NCI-H82 (cell line): ENCODE data around the gene CCDC82.
A peak's percentile ranks its signal among the peaks of the same experiment; 100 is the strongest.

Experiments
- DNase-seq: peaks from one replicate; lab custom pipeline; 2025; lab: John Stamatoyannopoulos, UW

Gene CCDC82

DNA sequence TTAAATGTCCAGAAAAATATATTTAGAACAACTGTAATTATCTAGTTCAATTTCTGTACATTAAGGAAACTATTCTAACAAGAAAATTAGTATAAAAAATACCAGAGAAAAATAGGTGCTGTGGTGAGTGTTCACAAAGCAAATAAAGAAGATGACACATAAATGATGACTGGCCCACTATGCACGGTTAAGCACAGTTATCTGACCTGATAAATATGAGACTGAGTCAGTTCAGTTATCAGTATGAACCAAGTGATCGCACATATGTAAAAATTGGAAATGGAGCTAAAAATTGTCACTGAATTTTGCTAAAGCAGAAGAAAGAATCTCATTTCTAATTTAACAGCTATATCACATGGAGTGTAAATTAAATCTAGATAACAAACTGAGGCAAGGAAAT, 27.9 kb downstream of the CCDC82 start:
- no peak for DNase-seq

DNA sequence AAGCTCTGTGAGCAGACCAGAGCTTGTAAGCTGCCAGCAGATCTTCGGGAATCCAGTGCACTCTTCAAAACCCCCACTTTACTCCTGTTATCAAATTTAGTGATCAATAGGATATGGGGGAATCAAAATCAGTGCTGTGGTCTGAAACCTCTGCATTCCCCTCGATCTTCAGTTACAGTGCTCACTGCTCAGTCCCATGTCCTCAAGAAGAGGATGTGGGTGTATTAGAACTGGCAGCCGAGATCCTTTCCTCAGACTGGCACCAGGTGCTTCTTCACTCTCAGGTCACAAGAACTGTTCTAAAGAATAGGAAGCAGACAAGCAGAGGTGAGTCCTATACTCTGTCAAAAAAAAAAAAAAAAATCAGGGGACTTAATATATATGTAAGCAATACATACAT, 31.4 kb downstream of the CCDC82 start:
- no peak for DNase-seq

DNA sequence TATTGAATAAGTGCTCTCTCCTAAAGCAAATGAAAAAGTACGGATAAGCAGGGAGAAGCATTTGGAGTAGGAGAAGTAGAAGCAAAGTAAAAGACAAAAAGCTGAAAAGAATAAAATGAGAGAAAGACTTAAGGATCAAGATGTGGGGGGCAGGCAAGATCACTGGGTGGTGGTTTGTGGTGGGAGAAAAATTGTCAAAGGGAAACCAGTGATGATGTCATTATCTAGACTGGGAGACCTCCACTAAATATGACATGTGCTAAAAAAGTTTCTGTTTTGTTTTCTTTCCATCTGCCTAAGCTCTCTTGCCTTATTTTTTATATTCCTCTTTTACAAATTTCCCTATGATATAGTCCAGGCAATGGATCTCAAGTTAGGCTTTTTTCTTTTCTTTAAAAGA, 31.9 kb downstream of the CCDC82 start:
- DNase-seq, result no peak

DNA sequence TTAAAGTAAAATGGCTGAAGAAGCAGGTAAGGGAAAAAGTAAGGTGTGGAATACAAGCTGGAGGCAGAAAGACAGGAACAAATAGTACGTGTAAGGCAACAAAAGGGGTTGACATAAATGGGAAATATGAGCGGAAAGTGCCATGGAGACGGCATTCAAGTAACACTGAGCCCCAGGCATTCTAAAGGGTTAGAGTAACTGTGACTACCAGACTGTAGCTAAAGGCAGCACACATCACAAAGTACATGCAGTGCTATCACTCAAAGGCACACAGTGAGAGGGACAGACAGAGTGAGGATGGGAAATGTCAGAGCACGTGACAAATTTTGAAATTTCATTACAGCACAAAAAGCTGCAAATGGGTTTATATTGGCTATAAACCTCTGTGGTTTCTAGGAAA, 32.9 kb downstream of the CCDC82 start:
- no peak for DNase-seq

DNA sequence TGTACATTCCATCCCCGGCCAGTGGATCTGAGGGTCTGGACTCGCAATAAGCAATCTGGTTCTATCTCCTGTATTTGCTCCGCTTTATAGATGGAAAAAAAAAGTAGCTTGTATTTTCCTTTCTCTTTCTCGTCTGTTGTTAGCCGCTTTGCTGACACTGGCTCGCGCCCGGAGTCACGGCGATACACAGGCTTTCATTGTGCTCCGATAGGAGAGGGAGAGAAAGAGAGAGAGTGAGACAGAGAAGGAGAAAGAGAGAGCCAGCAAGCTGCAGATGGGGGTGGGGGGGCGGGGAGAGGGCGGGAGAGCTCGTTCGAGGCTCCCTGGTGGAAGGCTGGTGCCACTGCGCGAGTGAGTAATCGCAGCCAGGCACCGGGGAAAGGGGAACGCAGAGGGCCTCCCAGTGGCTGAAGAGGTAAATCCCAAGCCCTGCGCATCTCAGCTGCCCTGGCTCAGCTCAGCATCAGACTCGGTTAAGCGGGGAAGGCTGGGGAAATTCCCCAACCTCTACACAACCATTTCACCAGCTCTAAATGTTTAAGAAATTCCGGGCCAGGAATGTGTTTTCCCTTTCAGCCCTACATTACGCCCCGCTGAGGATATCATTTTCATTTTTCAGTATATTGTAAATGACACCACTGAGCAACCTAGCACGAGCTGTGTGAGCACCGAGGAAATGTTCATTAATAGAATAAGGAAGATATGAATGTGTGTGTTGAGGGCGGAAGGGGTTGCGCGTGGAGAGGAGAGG, 46.6 kb downstream of the CCDC82 start, which contains the start of gene MAML2:
MAML2 (minus strand) TSS at position 235 of the 751 bp plus-strand sequence. CDS start 1,300 bp downstream, outside the sequence.
- DNase-seq, result peak; percentile 95

DNA sequence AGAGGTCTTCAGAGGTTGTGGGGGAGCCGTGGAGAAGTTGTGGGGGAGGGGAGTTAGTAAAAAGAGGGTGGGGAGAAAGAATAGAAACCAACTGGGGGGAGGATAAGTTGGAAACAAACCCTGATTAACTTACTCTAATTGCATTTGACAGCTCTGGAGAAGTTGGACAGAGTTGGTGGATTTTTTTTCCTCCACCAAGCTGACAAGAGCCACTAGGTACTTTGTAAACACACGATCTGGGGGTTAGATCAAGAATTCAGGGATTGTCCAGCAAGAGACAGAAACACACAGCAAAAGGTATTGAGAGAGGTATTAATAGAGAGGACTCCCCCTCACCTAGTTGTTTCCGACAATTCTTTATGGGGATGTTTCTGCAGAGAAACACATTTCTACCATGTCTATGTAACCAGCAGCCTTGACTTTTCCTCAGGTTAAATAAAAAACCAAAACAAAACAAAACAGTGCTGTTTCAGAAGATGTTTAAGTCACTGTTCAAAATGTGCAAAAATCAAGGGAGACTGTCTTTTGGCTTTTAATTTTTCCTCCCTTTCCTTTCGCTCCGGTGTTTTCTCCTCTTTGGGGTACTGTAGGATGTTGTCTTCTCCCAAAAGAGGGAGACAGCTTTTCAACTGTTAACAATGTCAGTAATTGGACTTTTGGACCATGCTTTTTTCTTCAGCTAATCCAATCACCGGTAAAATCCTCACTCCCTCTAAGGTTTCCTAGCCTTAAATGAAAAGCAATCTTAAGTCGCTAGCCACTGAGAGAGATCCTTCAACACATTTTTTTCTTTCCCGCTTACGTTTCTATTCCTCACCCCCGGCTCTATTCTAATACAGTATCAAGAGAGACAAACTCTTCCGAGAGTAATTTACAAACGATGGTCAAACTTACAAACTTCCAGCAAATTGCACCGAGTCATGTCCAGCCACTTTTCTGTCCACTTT, 47.4 kb downstream of the CCDC82 start:
- DNase-seq, result peak; percentile 73

DNA sequence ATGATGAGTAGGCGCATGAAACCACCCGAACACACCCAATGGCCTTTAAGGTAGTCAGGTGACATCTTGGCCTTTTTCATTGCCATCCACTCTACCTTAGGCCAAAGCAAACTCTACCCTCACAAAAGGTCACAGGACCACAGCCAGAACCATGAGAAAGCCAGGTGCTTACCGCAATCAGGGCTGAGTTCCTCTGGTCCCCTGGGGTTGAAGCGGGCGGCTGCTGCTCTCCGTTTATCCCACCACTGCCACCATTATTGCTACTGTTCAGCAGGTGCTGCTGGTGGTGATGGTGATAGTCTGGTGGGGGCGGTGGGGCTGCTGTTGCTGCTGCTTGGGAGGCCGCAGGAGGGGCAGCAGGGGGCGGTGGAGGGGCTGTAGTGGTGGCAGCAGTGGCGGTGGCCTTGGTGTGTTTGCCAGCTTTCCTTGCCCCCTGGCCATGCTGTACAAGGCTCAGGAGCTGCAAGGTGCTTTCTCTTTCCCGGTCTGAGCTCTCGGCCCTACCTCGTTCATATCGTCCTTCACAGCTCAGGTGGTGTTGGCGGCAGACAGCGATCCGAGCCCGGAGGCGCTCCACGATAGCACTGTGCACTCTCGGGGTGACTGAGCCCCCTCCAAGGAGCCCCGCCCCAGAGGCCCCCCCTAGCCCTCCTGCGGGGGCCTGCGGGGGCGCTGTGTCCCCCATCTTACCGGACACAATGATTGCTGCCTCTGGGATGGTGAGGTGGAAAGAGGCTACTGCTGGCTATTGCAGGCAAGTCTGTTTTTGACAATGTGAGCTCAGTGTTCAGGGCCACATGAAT, 48.3 kb downstream of the CCDC82 start:
- peak; percentile 54 for DNase-seq

DNA sequence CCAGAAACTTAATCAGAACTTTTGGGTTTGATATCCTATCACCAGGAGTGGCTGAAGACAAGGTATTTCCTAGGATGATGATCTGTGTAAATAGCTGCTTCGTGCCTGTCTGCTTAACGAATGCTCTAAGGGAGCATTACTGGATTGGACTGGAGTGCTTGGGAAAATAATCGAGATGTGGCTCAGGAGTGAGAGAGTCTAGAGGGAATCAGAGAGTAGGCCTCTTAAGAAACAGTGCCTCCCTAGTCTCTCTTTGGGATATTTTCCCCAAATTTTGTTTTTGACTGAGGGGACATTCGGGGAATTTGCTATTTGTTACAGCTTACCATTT, 49.2 kb downstream of the CCDC82 start:
- DNase-seq, result no peak

DNA sequence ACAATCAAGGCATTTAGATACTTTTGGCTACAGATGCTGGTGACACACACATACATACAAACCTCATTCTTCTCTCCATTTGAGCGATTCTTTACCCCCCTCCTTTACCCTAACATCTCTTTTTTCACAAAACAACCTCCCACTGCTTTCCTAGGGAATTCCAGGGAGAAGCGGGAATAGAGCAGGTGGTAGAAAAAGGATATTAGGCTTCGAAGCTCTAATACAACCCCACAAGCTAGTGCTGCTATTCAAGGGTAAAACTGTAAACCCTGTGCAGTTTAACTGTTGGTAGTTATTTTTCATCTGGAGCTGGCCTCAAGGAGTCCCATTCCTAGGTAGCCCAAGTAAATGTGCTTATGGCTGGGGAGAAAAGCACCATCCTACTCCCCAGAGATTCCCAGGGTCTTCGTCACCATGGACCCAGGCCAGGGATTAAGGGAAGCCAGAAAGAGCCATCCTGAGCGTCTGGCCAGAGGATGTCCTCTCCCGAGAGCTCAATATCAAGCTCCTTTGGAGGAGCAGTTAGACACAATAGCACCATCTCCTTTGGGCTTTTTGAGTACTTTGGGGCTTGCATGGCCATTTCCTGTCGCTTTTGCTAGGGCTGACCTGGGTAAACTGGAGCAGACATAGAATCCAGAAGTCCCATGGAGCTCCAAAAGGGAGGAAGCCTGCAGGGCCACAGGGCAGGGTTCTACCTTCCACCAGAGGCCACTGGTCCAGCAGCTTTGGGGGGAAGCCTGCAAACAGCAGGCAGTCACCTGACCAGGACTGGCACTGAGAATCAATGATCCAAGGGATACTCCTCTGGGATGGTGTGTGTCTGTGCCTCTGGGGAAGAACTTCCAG, 49.8 kb downstream of the CCDC82 start:
- DNase-seq, result no peak

DNA sequence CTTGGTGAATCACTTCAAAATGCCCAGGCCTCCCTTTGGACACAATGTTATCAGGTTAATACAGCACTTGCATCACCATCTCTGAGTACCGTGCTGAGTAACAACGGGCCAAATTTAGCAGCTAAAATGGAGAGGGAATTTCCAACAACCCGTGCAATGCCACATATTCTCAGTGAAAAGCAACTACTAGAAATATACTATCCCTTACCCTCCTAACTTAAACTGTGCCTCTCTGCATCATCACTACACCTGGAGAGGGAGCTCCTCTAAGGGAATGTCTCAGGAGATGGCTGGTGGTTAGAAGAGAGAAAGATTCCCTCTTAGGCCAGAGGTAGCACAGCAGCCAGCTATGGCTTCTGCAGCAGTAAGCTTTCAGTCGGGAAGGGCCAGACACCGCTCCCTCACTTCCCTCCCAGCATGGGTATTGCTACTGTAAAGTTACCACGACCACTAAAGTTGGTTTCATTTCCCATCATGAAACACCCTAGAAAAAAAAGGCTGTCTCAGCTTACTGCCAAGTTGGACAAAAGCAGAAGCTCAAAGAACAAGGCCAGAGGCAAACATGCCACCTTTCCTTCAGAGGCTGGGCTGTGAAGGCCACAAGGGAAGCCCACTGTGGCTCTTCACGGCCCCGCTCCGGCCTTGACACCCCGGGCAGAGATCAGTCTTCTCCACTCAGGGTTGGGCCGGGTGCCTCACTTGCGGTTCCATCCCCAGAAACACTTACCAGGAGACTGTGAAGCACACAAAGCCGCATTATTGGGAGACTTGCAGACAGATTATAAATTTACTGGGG, 50.6 kb downstream of the CCDC82 start:
- DNase-seq, result peak; percentile 5

DNA sequence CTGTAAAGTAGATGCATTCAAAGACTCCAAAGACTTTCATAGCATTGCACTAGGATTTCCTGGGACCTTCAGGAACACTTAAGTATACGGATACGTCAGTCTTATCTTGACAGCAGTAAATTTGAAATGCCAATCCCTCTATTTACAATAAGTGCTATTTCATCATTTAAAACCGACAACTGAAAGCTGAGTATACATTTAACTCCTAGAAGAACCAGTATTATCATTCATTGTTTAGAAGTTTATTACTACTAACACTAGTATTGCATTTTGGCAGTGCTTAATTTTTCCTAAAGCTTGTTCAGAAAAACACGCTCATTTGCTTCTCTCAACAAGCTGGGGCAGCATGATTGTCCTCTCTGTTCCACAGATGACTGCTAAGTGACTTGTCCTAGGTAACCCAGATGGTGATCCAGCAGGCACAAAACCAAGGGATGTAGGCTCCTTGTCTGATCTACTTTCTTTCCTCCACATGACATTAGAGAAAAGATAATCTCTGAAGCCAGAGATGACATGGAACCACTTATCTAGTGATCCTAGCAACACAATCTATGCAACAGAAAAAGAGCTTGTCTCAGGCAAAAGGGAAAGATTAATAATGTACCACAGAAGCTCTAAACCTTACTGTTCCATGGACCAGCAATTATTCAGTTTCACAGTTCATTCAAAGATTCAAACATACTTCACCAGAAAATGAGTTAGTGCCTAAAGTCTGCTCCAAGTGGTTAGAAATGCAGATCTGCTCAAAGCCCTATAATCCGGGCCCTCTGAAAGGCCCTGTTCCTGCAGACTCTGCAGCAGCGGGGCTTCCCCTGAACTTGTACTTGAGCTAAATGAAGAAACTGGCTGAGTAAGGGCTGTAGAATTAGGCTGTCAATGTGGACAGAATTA, 51.9 kb downstream of the CCDC82 start:
- peak; percentile 56 for DNase-seq

DNA sequence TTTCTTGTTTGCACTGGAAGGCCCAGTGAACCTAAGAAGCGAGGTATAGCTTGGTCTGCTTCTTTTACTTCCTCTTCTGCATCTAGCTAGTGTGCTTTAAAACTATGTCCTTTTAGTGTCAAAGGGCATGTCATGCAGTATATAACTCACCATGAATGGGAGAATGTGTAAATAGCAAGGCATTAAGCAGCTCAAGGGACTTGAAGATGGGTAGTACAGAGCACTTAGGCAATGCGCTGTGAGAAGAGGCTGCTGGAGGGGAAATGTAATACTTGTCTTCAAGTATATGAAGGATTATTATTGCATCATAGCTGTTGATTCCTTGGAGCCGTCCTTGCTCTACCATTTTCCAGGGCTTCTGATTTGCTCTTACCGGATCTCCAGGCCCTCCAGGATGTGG, 54.3 kb downstream of the CCDC82 start:
- DNase-seq, result peak; percentile 9

DNA sequence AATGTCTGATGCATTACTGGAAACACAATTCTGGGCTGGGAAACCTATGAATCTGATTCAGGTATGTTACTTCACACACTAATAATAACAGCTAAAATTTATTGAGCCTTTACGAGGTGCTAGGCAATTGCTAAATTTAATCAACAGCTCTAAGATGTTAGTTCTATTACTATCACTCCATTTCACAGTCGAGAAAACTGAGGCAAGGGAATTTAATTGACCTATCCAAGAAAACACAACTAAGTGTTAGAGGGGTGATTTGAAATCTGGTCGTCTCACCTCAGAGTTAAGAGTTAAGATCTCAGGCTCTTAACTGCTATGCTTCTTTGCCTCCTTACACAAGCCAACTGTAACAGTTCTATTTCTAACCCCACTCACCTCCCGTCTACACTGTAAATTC, 55.5 kb downstream of the CCDC82 start:
- DNase-seq, result no peak

DNA sequence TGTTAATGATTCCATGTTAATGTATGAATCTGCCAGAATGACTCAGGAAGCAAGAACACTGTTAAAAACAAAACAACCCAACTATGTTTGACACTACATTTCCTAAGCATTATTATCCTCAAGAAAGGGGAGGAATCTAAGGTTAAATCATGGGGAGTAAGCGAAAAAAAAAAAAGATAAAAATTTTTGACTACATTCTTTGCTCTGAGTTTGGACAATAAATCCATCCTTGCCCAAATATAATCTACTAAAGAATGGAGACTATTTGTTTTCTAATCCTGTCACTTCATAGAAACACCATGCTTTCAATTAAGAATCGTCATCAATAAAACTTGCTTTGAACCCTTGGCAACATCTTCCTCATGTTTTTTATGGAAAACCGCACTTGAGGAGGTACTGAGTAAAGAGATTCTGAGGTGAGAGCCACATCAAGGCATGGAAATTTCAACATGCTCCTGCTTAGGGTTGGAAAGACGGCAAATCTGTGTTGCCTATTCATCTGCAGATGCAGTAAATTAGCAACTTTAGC, 56.5 kb downstream of the CCDC82 start:
- DNase-seq, result no peak

DNA sequence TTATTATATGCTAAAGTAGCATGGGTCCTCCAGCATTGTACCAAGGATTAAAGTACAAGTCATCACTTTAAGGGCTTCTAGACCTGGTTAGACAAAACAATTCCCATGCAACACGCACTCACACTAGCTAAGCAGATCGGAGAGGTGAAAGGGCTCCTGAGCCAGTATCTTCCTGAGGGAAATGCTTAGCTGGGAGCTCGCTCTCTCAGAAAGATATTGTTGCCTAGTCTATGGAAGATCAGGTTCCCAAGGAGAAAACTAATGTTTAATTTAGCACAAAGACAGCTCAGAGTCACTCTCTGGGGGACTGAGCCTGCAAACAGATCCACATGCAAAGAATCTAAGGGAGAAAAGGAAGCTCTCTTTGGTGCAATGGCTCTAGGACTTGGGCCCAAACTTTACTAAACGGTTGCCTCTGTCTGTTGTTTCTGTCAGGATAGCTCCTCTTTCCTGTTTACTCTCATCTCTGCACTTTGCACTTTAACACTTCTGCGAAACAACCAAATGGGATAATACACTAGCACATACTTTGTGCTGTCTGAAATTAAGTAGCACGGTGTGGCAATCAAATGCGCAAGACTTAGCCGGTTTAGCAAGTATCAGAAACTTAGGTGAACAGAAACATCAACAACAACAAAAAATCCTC, 57.5 kb downstream of the CCDC82 start:
- peak; percentile 14 for DNase-seq

DNA sequence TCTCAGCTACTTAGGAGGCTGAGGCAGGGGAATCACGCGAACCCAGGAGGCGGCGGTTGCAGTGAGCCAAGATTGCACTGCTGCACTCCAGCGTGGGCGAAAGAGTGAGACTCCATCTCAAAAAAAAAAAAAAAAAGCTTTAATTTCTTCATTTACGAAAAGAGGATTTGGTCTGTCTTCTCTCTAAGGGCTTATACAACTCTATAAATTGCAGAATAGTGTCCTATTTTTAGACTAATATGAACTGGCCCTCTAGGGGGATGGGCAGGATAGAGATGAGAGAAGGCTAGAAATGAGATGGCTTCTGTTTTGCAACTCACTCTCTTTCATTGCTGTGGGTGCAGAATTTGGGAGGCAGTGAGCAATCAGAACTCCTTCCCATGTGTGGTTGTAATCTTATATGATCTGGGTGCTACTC, 58.0 kb downstream of the CCDC82 start:
- no peak for DNase-seq

DNA sequence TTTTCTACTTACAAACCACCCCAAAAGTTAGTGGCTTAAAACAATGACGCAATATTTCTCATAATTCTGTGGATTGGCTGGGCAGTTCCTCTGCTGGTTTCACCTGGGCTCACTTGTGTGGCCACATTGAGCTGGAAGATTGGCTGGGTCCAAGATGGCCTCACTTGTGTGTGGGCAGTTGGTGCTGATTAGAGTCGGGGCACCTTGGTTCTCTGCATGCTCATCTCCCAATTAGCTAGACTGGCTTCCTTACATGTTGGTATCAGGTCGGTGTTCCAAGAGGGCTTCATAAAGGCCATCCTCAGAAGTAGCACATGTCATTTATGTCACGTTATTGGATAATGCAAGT, 59.2 kb downstream of the CCDC82 start:
- no peak for DNase-seq

DNA sequence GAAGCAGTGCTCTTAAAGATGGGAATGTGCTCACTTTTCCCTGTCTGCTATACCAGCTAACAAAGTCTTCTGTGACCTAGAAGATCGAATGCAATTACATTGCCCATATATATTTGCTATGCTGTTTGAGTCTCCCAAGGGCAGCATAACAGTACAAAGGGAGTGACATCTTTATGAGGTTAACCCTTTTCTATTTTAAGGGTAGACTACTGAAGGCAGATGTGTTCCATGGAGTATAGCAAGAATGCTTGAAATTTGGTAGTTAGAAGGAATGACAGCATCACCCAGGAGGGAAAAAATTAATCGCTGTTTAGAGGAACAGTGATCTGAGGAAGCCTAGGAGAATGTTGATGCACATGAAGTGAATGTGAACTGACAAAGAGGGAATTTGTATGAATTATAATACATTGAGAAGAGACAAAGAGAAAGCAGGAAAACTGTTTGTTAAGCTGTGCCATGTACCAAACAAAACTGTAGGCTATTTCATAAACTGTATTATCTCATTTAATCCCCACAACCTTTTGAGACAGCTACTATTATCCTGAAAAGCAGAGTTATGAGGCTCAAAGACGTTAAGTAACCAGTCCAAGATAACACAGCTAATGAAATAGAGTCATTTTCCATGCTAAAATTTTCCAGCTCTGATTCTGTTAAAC, 59.7 kb downstream of the CCDC82 start:
- DNase-seq, result no peak
